Activated gamma-delta T cell (primary cell): ENCODE data around the gene NALCN.

Experiments used
- DNase-seq: peaks from one replicate; lab custom pipeline; 2025; lab: John Stamatoyannopoulos, UW

Gene NALCN

GRCh38 chr13:101121608-101122007, 294.7 kb downstream of the NALCN start:
- no peak for DNase-seq

DNA sequence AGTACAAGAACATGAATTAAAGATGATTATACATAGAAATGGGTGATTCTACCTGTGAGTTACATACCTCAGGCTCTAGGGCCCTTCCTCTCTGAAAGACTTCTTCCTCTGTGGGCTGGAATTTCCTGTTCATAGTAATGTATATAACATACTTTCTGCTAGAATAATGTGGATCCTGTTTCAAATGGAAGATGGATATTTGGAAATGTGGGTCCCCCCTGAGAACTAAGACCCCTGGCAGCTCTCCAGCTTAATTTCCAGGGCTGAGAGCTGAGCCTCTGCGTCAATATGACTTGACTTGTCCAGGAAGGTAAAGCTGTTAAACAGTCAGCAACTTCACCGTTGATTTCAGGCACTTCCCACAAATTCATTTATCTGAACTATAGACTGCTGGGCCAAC, 296.3 kb downstream of the NALCN start:
- no peak for DNase-seq

GRCh38 chr13:101116826-101117225, 299.5 kb downstream of the NALCN start:
- no peak for DNase-seq

GRCh38 chr13:101116341-101116740, 300.0 kb downstream of the NALCN start:
- DNase-seq: no peak

GRCh38 chr13:101115762-101116171, 300.5 kb downstream of the NALCN start:
- no peak for DNase-seq

DNA sequence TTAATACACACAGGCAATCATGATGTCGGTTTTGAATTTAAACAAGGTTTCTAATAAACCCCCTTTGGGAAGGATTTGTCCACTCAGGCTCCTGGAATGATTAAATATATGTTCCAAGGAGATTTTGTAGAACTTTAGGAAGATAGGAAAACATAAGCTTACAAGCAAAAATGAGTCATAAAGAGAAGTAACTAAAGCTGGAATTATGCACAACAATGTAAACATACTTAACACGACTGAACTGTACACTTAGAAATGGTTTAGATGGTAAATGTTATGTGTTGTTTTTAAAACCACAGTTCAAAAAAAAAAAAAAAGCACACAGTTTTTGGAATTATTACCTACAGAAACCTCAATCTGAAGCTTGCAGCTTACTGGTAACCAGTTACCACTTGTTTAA, 304.4 kb downstream of the NALCN start:
- DNase-seq: no peak

GRCh38 chr13:101109005-101109404, 307.3 kb downstream of the NALCN start:
- DNase-seq: no peak

DNA sequence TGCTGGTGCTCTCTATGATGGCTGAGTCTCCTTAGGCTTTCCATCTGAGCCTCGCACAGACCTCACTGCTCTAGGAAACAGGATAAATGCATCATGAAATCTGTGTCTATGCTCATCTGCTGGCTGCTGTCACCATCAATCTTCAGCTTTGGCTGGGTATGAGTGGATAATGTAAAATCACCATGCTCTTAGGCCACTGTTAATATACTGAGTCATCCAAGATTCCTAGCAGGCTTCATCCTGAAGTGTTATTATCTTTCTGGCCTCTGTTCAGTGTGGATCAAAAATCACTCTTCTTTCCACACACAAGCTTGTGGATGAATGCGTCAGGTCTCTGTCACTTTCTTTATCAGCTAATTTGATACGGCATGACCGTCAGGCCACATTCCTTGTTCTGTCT, 317.4 kb downstream of the NALCN start:
- DNase-seq: no peak

GRCh38 chr13:101092985-101093384, 323.3 kb downstream of the NALCN start:
- no peak for DNase-seq

DNA sequence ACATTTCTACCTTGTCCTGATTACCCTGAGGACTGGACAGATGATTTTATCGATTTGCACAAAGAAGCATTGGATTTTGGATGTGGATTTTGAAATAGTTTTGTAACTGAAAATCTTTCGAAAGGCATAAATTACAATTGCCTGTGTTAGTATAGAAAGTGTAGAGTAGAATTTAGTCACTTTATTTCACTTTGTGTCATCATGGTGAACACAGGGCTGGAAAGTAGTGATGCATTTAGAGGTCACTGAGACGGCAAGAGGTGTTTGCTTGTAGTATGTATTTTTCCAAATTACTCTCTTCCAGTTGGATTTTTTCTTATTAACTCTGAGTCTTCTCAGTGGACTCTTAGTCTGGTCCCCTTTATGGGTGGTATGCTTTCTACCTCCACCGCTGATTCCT, 326.0 kb downstream of the NALCN start:
- no peak for DNase-seq

DNA sequence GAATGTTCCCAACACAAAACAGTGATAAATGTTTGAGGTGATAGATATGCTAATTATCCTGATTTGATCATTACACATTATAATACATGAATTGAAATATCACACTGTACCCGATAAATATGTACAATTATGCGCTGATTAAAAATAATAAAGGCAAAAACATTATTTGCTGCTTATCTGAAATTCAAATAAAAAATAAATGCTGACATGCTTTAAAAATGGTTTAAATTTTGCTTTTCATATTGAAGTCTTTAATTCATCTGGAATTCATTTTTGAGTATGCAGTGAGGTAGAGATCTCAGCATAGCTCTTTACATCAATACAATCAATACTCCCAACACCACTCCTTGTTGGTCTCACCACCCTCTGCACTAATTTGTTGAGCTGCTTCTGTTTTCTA, 330.8 kb downstream of the NALCN start:
- no peak for DNase-seq

DNA sequence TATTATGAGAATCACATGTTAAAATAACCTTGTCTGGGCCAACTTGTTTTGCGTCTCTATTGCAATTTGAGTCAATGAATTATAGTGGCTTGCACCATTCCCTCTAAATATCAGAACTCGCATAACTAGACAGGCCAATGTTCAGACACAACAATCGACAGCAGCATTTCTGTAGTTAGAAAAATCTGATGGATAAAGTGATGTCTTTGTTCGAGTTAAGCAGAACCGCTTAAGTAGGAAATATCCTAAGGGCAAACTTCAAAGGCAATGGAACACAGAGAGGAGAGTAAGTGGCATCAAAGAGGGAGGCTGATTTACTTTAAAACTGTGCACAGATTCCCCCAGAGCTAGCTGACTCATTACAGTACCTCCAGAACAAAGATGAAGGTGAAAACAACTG, 333.9 kb downstream of the NALCN start:
- no peak for DNase-seq

- no peak for DNase-seq
These were observed 335.7 kb downstream of the NALCN start for GRCh38 chr13:101080616-101081015.

- DNase-seq: no peak
These were observed 351.0 kb downstream of the NALCN start for GRCh38 chr13:101065329-101065728.

- no peak for DNase-seq
These were observed 356.5 kb downstream of the NALCN start for GRCh38 chr13:101059793-101060192.

DNA sequence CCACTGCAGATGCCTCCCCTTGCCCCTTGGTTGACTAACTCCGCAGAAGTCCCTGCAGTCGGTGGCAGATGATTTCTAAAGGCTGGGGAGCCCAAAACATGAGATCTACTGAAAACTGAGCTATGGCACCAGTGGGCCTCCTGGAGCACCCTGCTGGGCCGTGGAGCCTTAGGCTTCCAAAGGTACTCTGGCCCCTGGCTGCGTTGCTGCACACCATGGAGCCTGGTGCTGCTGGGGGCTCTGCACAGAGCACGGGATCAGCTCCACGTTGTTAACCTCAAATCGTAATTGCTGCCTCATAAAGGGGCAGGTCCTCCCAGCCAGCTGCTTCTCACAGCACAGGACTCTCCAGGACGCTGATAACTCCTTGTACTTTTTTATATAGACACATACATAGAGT, 357.5 kb downstream of the NALCN start:
- no peak for DNase-seq

DNA sequence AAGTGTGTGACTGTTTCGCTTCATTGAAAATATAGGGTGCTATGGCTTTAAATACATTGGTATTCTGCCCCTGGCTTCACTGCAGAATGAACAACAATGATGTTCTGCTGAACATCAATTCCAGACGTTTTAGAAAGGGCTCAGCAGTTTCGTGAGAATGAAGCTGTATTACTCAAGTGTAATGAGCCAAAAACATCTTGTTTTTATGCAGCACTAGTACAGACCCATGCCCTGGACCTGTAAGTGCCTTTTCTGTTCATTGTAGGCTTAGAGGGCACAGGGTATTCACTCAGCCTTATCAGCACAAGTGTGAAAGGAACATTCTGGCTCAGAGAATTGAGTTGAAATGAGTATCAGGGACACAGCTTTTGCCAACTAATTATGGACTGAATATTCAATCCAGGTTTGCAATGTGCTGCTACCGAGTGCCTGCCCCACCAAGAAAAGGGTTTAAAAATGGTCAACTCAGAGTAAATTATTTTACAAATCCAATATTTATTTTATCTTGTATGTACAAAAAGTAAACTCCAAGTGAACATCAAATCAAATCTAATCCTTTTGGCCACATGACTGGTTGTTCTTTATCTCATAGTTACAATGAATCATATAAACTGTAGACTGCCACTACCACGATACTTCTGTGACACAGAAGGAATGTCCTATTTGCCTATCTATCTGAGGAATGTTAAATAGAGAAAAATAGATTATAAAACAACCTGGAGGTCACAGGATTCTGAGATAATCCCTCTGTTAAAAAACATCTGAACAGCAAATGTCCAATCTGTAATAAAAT, 362.8 kb downstream of the NALCN start:
- no peak for DNase-seq

DNA sequence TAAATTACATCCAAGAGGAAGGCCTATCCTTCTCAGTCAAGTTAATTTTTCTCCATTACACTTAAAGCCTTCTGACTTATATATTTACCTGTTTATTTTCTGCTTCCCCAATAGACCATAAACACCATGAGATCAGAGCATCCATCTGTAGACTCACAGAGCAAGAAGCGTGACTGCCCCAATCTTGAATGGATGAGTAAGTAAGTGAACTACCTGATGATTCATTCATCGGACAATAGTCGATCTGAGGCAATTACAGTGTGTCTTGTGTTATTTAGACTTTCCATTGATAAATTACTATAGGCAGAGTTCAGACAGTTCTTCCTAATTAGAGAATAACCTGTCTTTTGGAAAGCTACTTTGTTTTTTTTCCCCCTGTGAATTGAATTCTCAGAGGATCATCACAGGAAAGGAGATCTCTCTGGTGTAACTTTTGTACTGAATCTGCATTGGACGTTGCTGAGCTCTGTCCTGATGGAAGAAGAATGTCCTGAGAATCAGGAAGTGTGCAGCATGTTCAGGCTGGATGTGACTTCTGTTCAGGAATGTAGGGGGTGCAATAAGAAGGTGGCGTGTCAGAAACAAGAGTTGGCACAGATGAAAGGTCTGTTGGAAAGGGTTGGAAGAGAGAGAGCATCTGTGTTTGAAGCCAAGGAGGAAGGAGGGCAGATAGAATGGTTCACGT, 367.0 kb downstream of the NALCN start:
- no peak for DNase-seq

GRCh38 chr13:101036546-101036945, 379.8 kb downstream of the NALCN start:
- no peak for DNase-seq

- no peak for DNase-seq
These were observed 381.1 kb downstream of the NALCN start for GRCh38 chr13:101035119-101035620.

- DNase-seq: no peak
These were observed 389.4 kb downstream of the NALCN start for GRCh38 chr13:101026736-101027398.

GRCh38 chr13:101026328-101026727, 390.0 kb downstream of the NALCN start:
- DNase-seq: no peak

GRCh38 chr13:101025925-101026324, 390.4 kb downstream of the NALCN start:
- no peak for DNase-seq
